Neural progenitor cell (in vitro differentiated cells): Measurements from ENCODE around the gene RUNX1.

Experiments used
- EZH2 ChIP-seq: fragments of 200-600 bp; sonication (generic); IDR thresholded peaks from 2 replicates; pipeline ENCODE4 v1.6.1; 2017; ENCODE audit warnings: antibody characterized with exemption, mild to moderate bottlenecking, moderate library complexity
- EZH2phosphoT487 ChIP-seq: fragments of 200-600 bp; sonication (generic); IDR thresholded peaks from 2 replicates; pipeline ENCODE4 v1.6.1; 2017; ENCODE audit warnings: antibody characterized with exemption
- TF ChIP-seq, protein P1 (sequence below): fragments of 200-600 bp; sonication (generic); IDR thresholded peaks from 2 replicates; pipeline ENCODE4 v1.5.1; 2017; ENCODE audit warnings: antibody characterized with exemption, mild to moderate bottlenecking

DNA sequence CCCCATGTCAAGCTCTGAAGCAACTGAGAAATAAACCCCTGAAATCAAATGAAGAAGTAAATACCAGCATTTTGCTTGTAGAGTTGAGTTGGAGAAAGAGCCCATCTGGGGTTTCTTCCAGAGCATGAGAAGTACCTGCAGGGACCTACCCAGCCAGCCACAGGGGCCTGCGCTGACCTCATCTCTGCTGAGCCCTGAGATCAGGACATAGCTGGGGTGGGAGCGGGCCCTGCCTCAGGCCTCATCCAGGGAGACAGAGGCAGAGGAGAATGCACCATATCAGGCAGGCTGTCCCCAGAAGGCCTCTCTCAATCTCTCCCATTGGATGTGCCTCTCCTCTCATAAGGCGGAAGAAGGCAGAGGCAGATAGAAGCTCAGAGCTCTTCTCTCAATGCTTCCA, 27.6 kb downstream of the RUNX1 start:
- TF ChIP-seq, protein P1, sequence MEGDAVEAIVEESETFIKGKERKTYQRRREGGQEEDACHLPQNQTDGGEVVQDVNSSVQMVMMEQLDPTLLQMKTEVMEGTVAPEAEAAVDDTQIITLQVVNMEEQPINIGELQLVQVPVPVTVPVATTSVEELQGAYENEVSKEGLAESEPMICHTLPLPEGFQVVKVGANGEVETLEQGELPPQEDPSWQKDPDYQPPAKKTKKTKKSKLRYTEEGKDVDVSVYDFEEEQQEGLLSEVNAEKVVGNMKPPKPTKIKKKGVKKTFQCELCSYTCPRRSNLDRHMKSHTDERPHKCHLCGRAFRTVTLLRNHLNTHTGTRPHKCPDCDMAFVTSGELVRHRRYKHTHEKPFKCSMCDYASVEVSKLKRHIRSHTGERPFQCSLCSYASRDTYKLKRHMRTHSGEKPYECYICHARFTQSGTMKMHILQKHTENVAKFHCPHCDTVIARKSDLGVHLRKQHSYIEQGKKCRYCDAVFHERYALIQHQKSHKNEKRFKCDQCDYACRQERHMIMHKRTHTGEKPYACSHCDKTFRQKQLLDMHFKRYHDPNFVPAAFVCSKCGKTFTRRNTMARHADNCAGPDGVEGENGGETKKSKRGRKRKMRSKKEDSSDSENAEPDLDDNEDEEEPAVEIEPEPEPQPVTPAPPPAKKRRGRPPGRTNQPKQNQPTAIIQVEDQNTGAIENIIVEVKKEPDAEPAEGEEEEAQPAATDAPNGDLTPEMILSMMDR: no peak
- TF ChIP-seq EZH2phosphoT487 (no peak), EZH2 (no peak)
